GM18526 (cell line): ENCODE data around the gene ADGRL3.

Experiments
- POLR2A ChIP-seq: IDR thresholded peaks from 3 replicates; pipeline ENCODE4 v1.6.1; 2011; ENCODE audit not compliant: insufficient read length; ENCODE audit errors: extremely low read depth

The ADGRL3 gene

DNA sequence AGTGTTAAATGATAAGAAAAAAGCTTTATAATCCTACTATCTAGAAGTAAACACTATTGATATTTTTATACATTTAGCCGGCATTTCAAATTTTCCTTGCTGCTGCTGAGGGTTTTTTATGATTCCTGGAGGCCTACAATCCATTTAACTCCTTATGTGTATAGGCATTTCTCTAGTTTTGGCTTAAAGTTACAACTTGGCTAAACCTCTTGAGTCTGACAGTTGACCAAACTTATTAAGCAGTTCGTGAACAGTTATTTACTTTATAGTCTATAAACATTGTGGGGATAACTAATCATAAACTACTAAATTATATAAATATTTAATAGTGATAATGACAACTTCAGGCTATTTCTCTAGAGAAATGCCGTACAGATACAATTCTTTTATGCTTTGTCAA is 141.9 kb downstream of the ADGRL3 start:
- no peak for TF ChIP-seq POLR2A

DNA sequence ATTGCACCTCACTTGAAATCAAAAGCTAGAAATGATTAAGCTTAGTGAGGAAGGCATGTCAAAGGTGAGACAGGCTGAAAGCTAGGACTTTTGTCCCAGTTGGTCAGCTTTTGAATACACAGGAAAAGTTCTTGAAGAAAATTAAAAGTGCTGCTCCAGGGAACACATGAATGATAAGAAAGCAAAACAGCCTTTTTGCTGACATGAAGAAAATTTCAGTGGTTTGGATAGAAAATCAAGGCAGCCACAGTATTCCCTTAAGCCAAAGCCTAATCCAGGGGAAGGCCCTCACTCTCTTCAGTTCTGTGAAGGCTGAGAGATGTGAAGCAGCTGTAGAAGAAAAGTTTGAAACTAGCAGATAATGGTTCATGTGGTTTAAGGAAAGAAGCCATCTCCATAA is 150.8 kb downstream of the ADGRL3 start:
- TF ChIP-seq POLR2A: no peak

DNA sequence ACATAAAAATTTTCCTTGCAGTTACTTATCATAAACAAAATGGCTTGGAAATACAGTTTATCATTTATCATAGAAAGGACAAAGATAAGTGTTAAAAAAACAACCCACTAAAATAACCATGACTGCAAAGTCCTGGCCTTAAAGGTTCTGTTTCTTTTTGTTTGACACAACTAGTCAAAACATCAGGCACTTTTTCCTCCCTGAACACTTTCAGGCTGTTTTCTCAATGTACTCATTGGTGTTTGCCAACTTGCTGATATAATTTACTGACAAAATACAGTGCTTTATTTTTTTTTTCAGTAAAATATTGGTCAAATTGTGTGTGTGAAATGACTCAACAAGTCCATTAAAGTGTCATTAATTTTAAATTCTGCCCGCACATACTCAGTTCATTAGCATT is 156.6 kb downstream of the ADGRL3 start:
- no peak for TF ChIP-seq POLR2A

- no peak for TF ChIP-seq POLR2A
These were observed 159.2 kb downstream of the ADGRL3 start for GRCh38 chr4:61359301-61359700.

GRCh38 chr4:61373901-61374440 is 173.8 kb downstream of the ADGRL3 start:
- TF ChIP-seq POLR2A: no peak

GRCh38 chr4:61374447-61374891 is 174.3 kb downstream of the ADGRL3 start:
- no peak for TF ChIP-seq POLR2A

- TF ChIP-seq POLR2A: no peak
These were observed 175.2 kb downstream of the ADGRL3 start for GRCh38 chr4:61375301-61375700.

- TF ChIP-seq POLR2A: no peak
These were observed 176.2 kb downstream of the ADGRL3 start for GRCh38 chr4:61376301-61376700.

DNA sequence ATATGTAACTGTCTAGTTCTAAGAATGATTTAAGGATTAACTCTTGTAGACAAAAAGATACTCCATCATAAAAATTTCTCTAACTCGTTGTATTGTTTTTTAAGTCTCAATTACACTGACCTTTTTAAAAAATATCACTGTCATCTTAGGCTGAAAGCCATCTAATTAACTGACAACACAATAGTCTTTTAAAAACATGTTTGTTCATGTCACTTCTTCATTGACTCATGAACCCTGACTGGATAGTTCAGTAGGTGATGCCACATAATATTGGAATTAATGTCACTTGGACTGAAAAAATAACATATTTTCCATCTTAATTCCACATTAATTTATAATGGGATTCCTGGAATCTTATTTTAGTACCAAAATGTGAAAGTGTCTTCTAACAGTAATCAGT is 179.3 kb downstream of the ADGRL3 start:
- TF ChIP-seq POLR2A: no peak

DNA sequence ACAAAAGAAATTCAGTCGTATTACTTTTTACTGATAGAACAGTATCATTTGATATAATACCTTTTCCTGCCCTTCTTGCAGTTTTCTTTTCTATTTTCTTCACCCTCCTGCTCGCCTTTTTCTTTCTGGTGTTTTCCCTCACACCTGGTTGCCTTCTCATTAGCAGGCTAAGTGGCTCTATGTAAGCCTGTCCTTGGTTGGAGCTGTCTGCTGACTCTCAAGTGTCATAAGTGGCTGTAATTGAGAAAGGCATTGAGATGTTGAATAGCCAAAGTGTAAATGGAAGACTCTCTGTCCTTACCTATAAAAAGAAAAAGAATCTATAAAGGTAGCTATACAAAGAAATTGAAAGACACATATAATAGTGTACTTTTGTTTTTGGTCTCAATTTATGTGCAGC is 180.7 kb downstream of the ADGRL3 start:
- TF ChIP-seq POLR2A: no peak

- TF ChIP-seq POLR2A: no peak
These were observed 185.1 kb downstream of the ADGRL3 start for GRCh38 chr4:61385256-61385655.

GRCh38 chr4:61389640-61390039 is 189.5 kb downstream of the ADGRL3 start:
- no peak for TF ChIP-seq POLR2A

DNA sequence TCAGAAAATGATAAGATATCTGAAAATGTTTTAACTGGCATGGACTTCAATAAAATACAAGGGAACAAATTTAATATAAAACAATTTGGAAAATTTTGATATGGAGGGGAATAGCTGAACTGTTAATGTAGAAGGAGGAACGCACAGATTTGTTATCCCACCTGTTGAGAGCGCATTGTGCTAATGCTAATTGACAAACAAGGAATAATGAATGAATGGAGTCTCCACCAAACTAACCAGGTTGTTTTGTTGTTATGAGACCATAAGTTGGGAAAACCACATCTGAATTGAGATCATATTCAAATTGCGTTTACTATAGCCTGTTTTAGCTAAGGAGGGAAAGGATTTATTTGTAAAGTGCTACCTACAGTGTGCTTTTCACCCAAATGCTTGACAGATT is 195.6 kb downstream of the ADGRL3 start:
- no peak for TF ChIP-seq POLR2A

GRCh38 chr4:61397174-61397573 is 197.0 kb downstream of the ADGRL3 start:
- TF ChIP-seq POLR2A: no peak

GRCh38 chr4:61400439-61401038 is 200.4 kb downstream of the ADGRL3 start:
- TF ChIP-seq POLR2A: no peak

- no peak for TF ChIP-seq POLR2A
These were observed 201.6 kb downstream of the ADGRL3 start for GRCh38 chr4:61401771-61402170.

DNA sequence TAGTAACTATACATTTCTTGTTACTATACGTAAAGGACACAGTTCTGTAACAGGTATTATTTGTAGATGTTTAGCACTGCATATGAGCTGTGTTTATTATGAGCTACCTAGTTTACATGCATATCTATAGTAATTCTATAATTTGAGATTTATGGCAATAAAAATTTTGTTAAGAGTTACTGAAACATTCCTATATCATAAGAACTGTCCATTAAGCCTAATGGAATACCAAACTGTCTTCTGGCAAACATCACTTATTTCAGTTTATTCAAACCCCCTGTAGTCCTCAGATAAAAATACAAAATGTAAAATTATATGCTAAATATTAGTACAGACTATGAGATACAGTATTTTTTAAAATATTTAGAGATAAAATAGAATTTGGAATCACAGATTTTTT is 205.2 kb downstream of the ADGRL3 start:
- TF ChIP-seq POLR2A: no peak

DNA sequence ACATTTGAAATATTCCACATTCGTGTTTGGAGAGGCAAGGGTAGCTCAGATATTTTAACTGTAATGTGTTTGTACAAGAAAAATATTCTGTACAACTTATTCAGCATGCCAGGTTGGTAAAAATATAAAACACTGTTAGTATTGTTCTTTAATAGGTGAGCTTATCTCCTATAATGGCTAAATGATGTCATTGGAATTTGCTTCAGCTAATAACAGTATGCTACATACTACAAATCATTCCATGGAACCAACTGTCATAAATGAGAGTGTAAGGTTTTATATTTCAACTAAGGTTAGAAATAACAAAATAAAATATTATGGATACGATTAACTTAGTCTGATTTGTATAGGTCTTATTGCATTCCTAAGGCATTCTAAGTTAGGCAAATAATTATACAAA is 206.6 kb downstream of the ADGRL3 start:
- TF ChIP-seq POLR2A: no peak
